ENCODE measurements around the gene BBIP1.
"Not testable (repeated sequence)": the region's sequence is repeated elsewhere in the genome, so short reads cannot be mapped to it uniquely, and the experiment has no call there.

BBIP1 gene

GRCh38 chr10:110881905-110882304 lies 37.1 kb downstream of the BBIP1 start:
- DNase-seq, result no peak

- no peak for DNase-seq
These were observed 37.7 kb downstream of the BBIP1 start for GRCh38 chr10:110881247-110881646.

- no peak for DNase-seq
These were observed 39.0 kb downstream of the BBIP1 start for GRCh38 chr10:110880012-110880411.

GRCh38 chr10:110876788-110877187 lies 42.2 kb downstream of the BBIP1 start:
- no peak for DNase-seq

GRCh38 chr10:110876000-110876399 lies 43.0 kb downstream of the BBIP1 start:
- no peak for DNase-seq

GRCh38 chr10:110873951-110874350 lies 45.0 kb downstream of the BBIP1 start:
- DNase-seq, result no peak

- DNase-seq, result no peak
These were observed 45.7 kb downstream of the BBIP1 start for GRCh38 chr10:110872984-110873923.

- DNase-seq, result peak; percentile 50 to 64 (median 62)
These were observed 46.6 kb downstream of the BBIP1 start for GRCh38 chr10:110872145-110872983.

- DNase-seq, result peak; percentile 72 to 90 (median 80)
These were observed 47.5 kb downstream of the BBIP1 start, which contains the start of gene PDCD4 for GRCh38 chr10:110871298-110872084. Gene PDCD4, plus strand, starts transcription at chr10:110871928. Its CDS starts 4,100 bp downstream, at chr10:110876028.

- no peak for DNase-seq
These were observed 48.1 kb downstream of the BBIP1 start for GRCh38 chr10:110870823-110871297.

- peak in 1 of 4 experiments; percentile 5 for DNase-seq
These were observed 50.0 kb downstream of the BBIP1 start for GRCh38 chr10:110868981-110869380.

- DNase-seq, result no peak
These were observed 51.0 kb downstream of the BBIP1 start for GRCh38 chr10:110867807-110868465.

GRCh38 chr10:110867011-110867806 lies 51.8 kb downstream of the BBIP1 start:
- not testable (repeated sequence) for DNase-seq

GRCh38 chr10:110865809-110866482 lies 53.0 kb downstream of the BBIP1 start:
- no peak for DNase-seq

GRCh38 chr10:110865186-110865808 lies 53.7 kb downstream of the BBIP1 start:
- no peak for DNase-seq

GRCh38 chr10:110864662-110865140 lies 54.3 kb downstream of the BBIP1 start:
- peak in 3 of 4 experiments; percentile 6 to 13 (median 10) for DNase-seq

GRCh38 chr10:110863956-110864355 lies 55.0 kb downstream of the BBIP1 start:
- DNase-seq, result no peak

GRCh38 chr10:110863361-110863760 lies 55.6 kb downstream of the BBIP1 start:
- DNase-seq, result no peak

GRCh38 chr10:110862961-110863360 lies 56.0 kb downstream of the BBIP1 start:
- no peak for DNase-seq

Data from activated CD4-positive, CD25-positive, alpha-beta regulatory T cell (primary cell).